PC-9 (cell line): ENCODE data around the gene TRH. TPM values are rescaled to one million over a fixed set of nuclear protein-coding genes. Genes with fewer than 3 reads are reported as not detected.
"Not testable (repeated sequence)": the region's sequence is repeated elsewhere in the genome, so short reads cannot be mapped to it uniquely, and the experiment has no call there.

Experiments
- BruUV-seq: library from RNA; stranded (reverse); fragments of 400-500 nt; replicated peaks from 2 replicates; lab custom pipeline; 2021; lab: Mats Ljungman, UMichigan
- CTCF ChIA-PET: fragments of 300-600 bp; sonication (Branson Sonifier 250); formaldehyde crosslinking; loops from one replicate; lab custom pipeline; 2022; ENCODE audit warnings: antibody characterized with exemption; lab: Charles Lee
- POLR2A ChIA-PET: fragments of 300-600 bp; sonication (Branson Sonifier 250); formaldehyde crosslinking; loops from one replicate; lab custom pipeline; 2022; ENCODE audit warnings: antibody characterized with exemption; ENCODE audit not compliant: unreplicated experiment; lab: Charles Lee
- DNase-seq, 2 experiments: peaks; one replicate each; pipeline versions ENCODE4 v3.0.0 to v3.0.0-alpha.2; 2015 to 2022; ENCODE audit warnings: mixed read lengths in 1 of 2
- H2AFZ ChIP-seq: fragments of 200-600 bp; sonication (generic); 2 replicates; pipeline ENCODE4 v1.8.1; 2017; ENCODE audit warnings: antibody characterized with exemption
- H3F3A ChIP-seq: fragments of 200-600 bp; sonication (generic); 2 replicates; pipeline ENCODE4 v1.8.1; 2017; ENCODE audit warnings: antibody characterized with exemption, mild to moderate bottlenecking, low read depth; ENCODE audit not compliant: insufficient read depth
- H3K27ac ChIP-seq: fragments of 200-600 bp; sonication (generic); 2 replicates; pipeline ENCODE4 v1.6.1; 2016; ENCODE audit warnings: mixed run types
- H3K27me3 ChIP-seq: fragments of 200-600 bp; sonication (generic); 2 replicates; pipeline ENCODE4 v1.6.1; 2016; ENCODE audit warnings: low read depth, mixed run types; ENCODE audit not compliant: insufficient read depth
- H3K36me3 ChIP-seq: fragments of 200-600 bp; sonication (generic); 2 replicates; pipeline ENCODE4 v1.6.1; 2016; ENCODE audit warnings: low read depth, mixed run types
- H3K4me1 ChIP-seq: fragments of 200-600 bp; sonication (generic); replicated peaks from 2 replicates; pipeline ENCODE4 v1.6.1; 2016; ENCODE audit warnings: mixed run types; ENCODE audit not compliant: insufficient read depth
- H3K4me2 ChIP-seq: fragments of 200-600 bp; sonication (generic); 2 replicates; pipeline ENCODE4 v1.6.1; 2017; ENCODE audit warnings: mixed run types
- H3K4me3 ChIP-seq: fragments of 200-600 bp; sonication (generic); 2 replicates; pipeline ENCODE4 v1.6.1; 2016; ENCODE audit warnings: mixed run types
- H3K79me2 ChIP-seq: fragments of 200-600 bp; sonication (generic); 2 replicates; pipeline ENCODE4 v1.6.1; 2017; ENCODE audit warnings: low read depth, mixed run types
- H3K9me2 ChIP-seq: fragments of 200-600 bp; sonication (generic); 2 replicates; pipeline ENCODE4 v1.8.1; 2017; ENCODE audit warnings: mild to moderate bottlenecking; ENCODE audit not compliant: insufficient read depth
- H3K9me3 ChIP-seq: fragments of 200-600 bp; sonication (generic); 2 replicates; pipeline ENCODE4 v1.8.1; 2016; ENCODE audit warnings: low read depth; ENCODE audit not compliant: insufficient read depth
- H4K20me1 ChIP-seq: fragments of 200-600 bp; sonication (generic); 2 replicates; pipeline ENCODE4 v1.8.1; 2017; ENCODE audit not compliant: insufficient read depth
- CTCF ChIP-seq: fragments of 200-600 bp; sonication (generic); conservative IDR thresholded peaks from 2 replicates; pipeline ENCODE4 v1.6.1; 2017; ENCODE audit warnings: mixed run types, antibody characterized with exemption, mild to moderate bottlenecking, moderate library complexity
- EZH2 ChIP-seq: fragments of 200-600 bp; sonication (generic); IDR thresholded peaks from 2 replicates; pipeline ENCODE4 v1.8.0; 2017; ENCODE audit warnings: antibody characterized with exemption, low read depth
- intact Hi-C: fragments of 100-400 bp; cut with micrococcal nuclease; formaldehyde crosslinking; loops from one replicate; pipeline ENCODE4 v1.10.0; 2022; ENCODE audit not compliant: unreplicated experiment
- total RNA-seq: library from RNA; stranded (reverse); gene quantifications from 2 replicates; pipeline ENCODE4 v1.2.3, GENCODE V29; 2021

TRH gene
- total RNA-seq, 1 experiment from 2014 or later, result not detected

GRCh38 chr3:129992781-129993180 lies 18.3 kb downstream of the TRH start:
- Histone ChIP-seq H3K27me3 (no peaks in the 10 kb centered on the region), H3K4me2 (no peak overlapping the region), H4K20me1 (no peaks in the 10 kb centered on the region), H3K9me3 (no peaks in the 10 kb centered on the region), H3K79me2 (no peaks in the 10 kb centered on the region), H2AFZ (no peak overlapping the region), H3K36me3 (no peaks in the 10 kb centered on the region), H3F3A (no peaks in the 10 kb centered on the region), H3K27ac (no peak overlapping the region), H3K4me3 (no peak overlapping the region), H3K4me1 (no peaks in the 10 kb centered on the region), H3K9me2 (no peaks in the 10 kb centered on the region)
- no TSS peak for BruUV-seq
- intact Hi-C loops, result no loop called here
- DNase-seq, result no peak
- ChIA-PET POLR2A (no interaction called here), CTCF (no interaction called here)
- TF ChIP-seq CTCF (no peak; the same call in 1 of the 2 replicates), EZH2 (no peak)

- Histone ChIP-seq H3K4me2 (no peak overlapping the region), H4K20me1 (no peaks in the 10 kb centered on the region), H3K79me2 (no peaks in the 10 kb centered on the region), H3K9me2 (no peaks in the 10 kb centered on the region), H3K27me3 (no peaks in the 10 kb centered on the region), H3K9me3 (no peaks in the 10 kb centered on the region), H3K36me3 (no peaks in the 10 kb centered on the region), H2AFZ (no peak overlapping the region), H3K4me1 (no peaks in the 10 kb centered on the region), H3K4me3 (no peak overlapping the region), H3F3A (no peaks in the 10 kb centered on the region), H3K27ac (no peak overlapping the region)
- CTCF ChIA-PET, result no interaction called here
- BruUV-seq, result no TSS peak
- POLR2A ChIA-PET, result interaction anchor here (0.6 kb wide), 1 partner anchor 27 kb away, joined by 3 read pairs; no protein-coding TSS in a partner anchor
- DNase-seq, result no peak
- TF ChIP-seq CTCF (no peak), EZH2 (no peak)
- intact Hi-C loops, result no loop called here
Measured at GRCh38 chr3:129994883-129995559, 20.5 kb downstream of the TRH start.

- no peaks in the 10 kb centered on the region for H3K9me3 ChIP-seq
- H3K9me2 ChIP-seq, result no peaks in the 10 kb centered on the region
- intact Hi-C loops, result no loop called here
Measured at GRCh38 chr3:129996073-129996472, 21.6 kb downstream of the TRH start.

GRCh38 chr3:129999176-129999575 lies 24.7 kb downstream of the TRH start:
- H3K4me3 ChIP-seq, DNase-seq, CTCF ChIA-PET, H3K4me2 ChIP-seq, H2AFZ ChIP-seq, H4K20me1 ChIP-seq, H3F3A ChIP-seq, H3K27me3 ChIP-seq, H3K9me3 ChIP-seq, POLR2A ChIA-PET, H3K36me3 ChIP-seq, H3K79me2 ChIP-seq, H3K9me2 ChIP-seq, BruUV-seq, H3K27ac ChIP-seq, H3K4me1 ChIP-seq, intact Hi-C loops: not testable (repeated sequence)

More at GRCh38 chr3:129996073-129996472, 21.6 kb downstream of the TRH start:
- H3K4me3 ChIP-seq, result no peak overlapping the region
- no peaks in the 10 kb centered on the region for H3F3A ChIP-seq
- POLR2A ChIA-PET, result no interaction called here
- BruUV-seq, result no TSS peak
- CTCF ChIA-PET, result interaction anchor here (0.6 kb wide), 1 partner anchor 419 kb away, joined by 3 read pairs; no protein-coding TSS in a partner anchor
- H2AFZ ChIP-seq, result no peak overlapping the region
- no peak for DNase-seq
- no peaks in the 10 kb centered on the region for H3K27me3 ChIP-seq
- no peaks in the 10 kb centered on the region for H3K79me2 ChIP-seq
- no peaks in the 10 kb centered on the region for H3K36me3 ChIP-seq
- H3K4me1 ChIP-seq, result no peaks in the 10 kb centered on the region
- H3K4me2 ChIP-seq, result no peak overlapping the region
- TF ChIP-seq EZH2, result no peak
- no peak for TF ChIP-seq CTCF
- no peak overlapping the region for H3K27ac ChIP-seq
- no peaks in the 10 kb centered on the region for H4K20me1 ChIP-seq
